ENCODE results near the gene NPL.

The NPL gene

GRCh38 chr1:182762536-182762935 lies 27.0 kb upstream of the NPL start:
- no peak overlapping the region for H3K9ac ChIP-seq (ENCODE audit: low read length)
- no peaks in the 10 kb centered on the region for H4K20me1 ChIP-seq (ENCODE audit: insufficient read depth, low read length)
- no peaks in the 10 kb centered on the region for H3K9me2 ChIP-seq (replicated peaks; ENCODE audit: insufficient read depth, low read length)
- H3K36me3 ChIP-seq (replicated peaks; ENCODE audit: insufficient read depth, low read length): no peaks in the 10 kb centered on the region
- no peaks in the 10 kb centered on the region for H3K79me2 ChIP-seq (ENCODE audit: low read length)
- no peaks in the 10 kb centered on the region for H3K9me3 ChIP-seq (replicated peaks; ENCODE audit: insufficient read depth, low read length)
- H3K4me3 ChIP-seq (ENCODE audit: low read length): no peak overlapping the region
- no peaks in the 10 kb centered on the region; the same call in 1 of the 2 replicates for H3K4me1 ChIP-seq (ENCODE audit: low read length)
- no peak overlapping the region for H3K4me2 ChIP-seq (ENCODE audit: low read depth, low read length)
- TF ChIP-seq EZH2 (optimal IDR thresholded peaks at IDR 0.05; ENCODE audit: low read depth, low read length) (no peak), CTCF (IDR thresholded peaks at IDR 0.05; ENCODE audit: low read length) (no peak), EZH2phosphoT487 (IDR thresholded peaks at IDR 0.05; ENCODE audit: low read length) (no peak)
- DNase-seq: no peak
- no peak overlapping the region for H2AFZ ChIP-seq (ENCODE audit: low read length)
- no peaks in the 10 kb centered on the region for H3F3A ChIP-seq (ENCODE audit: insufficient read depth, low read length)
- no peak overlapping the region for H3K27ac ChIP-seq (ENCODE audit: low read length)
- H3K27me3 ChIP-seq (replicated peaks; ENCODE audit: insufficient read depth, low read length): no peaks in the 10 kb centered on the region

GRCh38 chr1:182764029-182764727 lies 25.4 kb upstream of the NPL start:
- H2AFZ ChIP-seq (ENCODE audit: low read length): no peak overlapping the region
- H3K4me2 ChIP-seq (ENCODE audit: low read depth, low read length): no peak overlapping the region
- H3K9me3 ChIP-seq (replicated peaks; ENCODE audit: insufficient read depth, low read length): no peaks in the 10 kb centered on the region
- no peaks in the 10 kb centered on the region for H3K9me2 ChIP-seq (replicated peaks; ENCODE audit: insufficient read depth, low read length)
- no peaks in the 10 kb centered on the region for H3F3A ChIP-seq (ENCODE audit: insufficient read depth, low read length)
- no peaks in the 10 kb centered on the region; the same call in 1 of the 2 replicates for H3K4me1 ChIP-seq (ENCODE audit: low read length)
- H3K27me3 ChIP-seq (replicated peaks; ENCODE audit: insufficient read depth, low read length): no peaks in the 10 kb centered on the region
- no peak for TF ChIP-seq EZH2phosphoT487 (IDR thresholded peaks at IDR 0.05; ENCODE audit: low read length)
- TF ChIP-seq CTCF (IDR thresholded peaks at IDR 0.05; ENCODE audit: low read length): no peak
- no peak for TF ChIP-seq EZH2 (optimal IDR thresholded peaks at IDR 0.05; ENCODE audit: low read depth, low read length)
- H3K36me3 ChIP-seq (replicated peaks; ENCODE audit: insufficient read depth, low read length): no peaks in the 10 kb centered on the region
- no peaks in the 10 kb centered on the region for H3K79me2 ChIP-seq (ENCODE audit: low read length)
- H3K9ac ChIP-seq (ENCODE audit: low read length): no peak overlapping the region
- no peak for DNase-seq
- no peak overlapping the region for H3K4me3 ChIP-seq (ENCODE audit: low read length)
- no peak overlapping the region for H3K27ac ChIP-seq (ENCODE audit: low read length)
- H4K20me1 ChIP-seq (ENCODE audit: insufficient read depth, low read length): no peaks in the 10 kb centered on the region

- Histone ChIP-seq H3K9me3 (replicated peaks; ENCODE audit: insufficient read depth, low read length) (no peaks in the 10 kb centered on the region), H3K4me1 (ENCODE audit: low read length) (no peaks in the 10 kb centered on the region; the same call in 1 of the 2 replicates), H3K27me3 (replicated peaks; ENCODE audit: insufficient read depth, low read length) (no peaks in the 10 kb centered on the region), H3K9ac (ENCODE audit: low read length) (no peak overlapping the region), H3K36me3 (replicated peaks; ENCODE audit: insufficient read depth, low read length) (no peaks in the 10 kb centered on the region), H3K4me2 (ENCODE audit: low read depth, low read length) (no peak overlapping the region), H3K79me2 (ENCODE audit: low read length) (no peaks in the 10 kb centered on the region), H3F3A (ENCODE audit: insufficient read depth, low read length) (no peaks in the 10 kb centered on the region), H3K27ac (ENCODE audit: low read length) (no peak overlapping the region), H3K9me2 (replicated peaks; ENCODE audit: insufficient read depth, low read length) (no peaks in the 10 kb centered on the region), H3K4me3 (ENCODE audit: low read length) (no peak overlapping the region), H2AFZ (ENCODE audit: low read length) (no peak overlapping the region), H4K20me1 (ENCODE audit: insufficient read depth, low read length) (no peaks in the 10 kb centered on the region)
- no peak for DNase-seq
- TF ChIP-seq EZH2 (optimal IDR thresholded peaks at IDR 0.05; ENCODE audit: low read depth, low read length): no peak
- no peak for TF ChIP-seq CTCF (IDR thresholded peaks at IDR 0.05; ENCODE audit: low read length)
- no peak for TF ChIP-seq EZH2phosphoT487 (IDR thresholded peaks at IDR 0.05; ENCODE audit: low read length)
Measured at GRCh38 chr1:182765391-182765790, 24.2 kb upstream of the NPL start.

Measured in MM.1S (cell line).